H9 (cell line): ENCODE data around the gene SLC35F6. TPM values are rescaled to one million over a fixed set of nuclear protein-coding genes. Genes with fewer than 3 reads are reported as not detected.

Experiments
- DNase-seq: peaks from one replicate; pipeline ENCODE4 v3.0.0-alpha.2; 2017
- H2AFZ ChIP-seq: one replicate; pipeline ENCODE4 v1.6.1; 2013; ENCODE audit warnings: mild to moderate bottlenecking, low read length, control low read depth, moderate library complexity
- H2AK5ac ChIP-seq: 2 replicates; pipeline ENCODE4 v1.6.1; 2013; ENCODE audit warnings: low read length, control low read depth, mixed read lengths; ENCODE audit not compliant: insufficient read length
- H2BK120ac ChIP-seq: one replicate; pipeline ENCODE4 v1.6.1; 2013; ENCODE audit warnings: low read depth, mild to moderate bottlenecking, low read length, control low read depth, inconsistent platforms; ENCODE audit not compliant: poor library complexity, severe bottlenecking
- H2BK12ac ChIP-seq: 2 replicates; pipeline ENCODE4 v1.6.1; 2013; ENCODE audit warnings: low read length, control low read depth, mixed read lengths, low read depth; ENCODE audit not compliant: insufficient read length
- H2BK15ac ChIP-seq: 2 replicates; pipeline ENCODE4 v1.6.1; 2013; ENCODE audit warnings: low read depth, low read length, control low read depth
- H2BK20ac ChIP-seq: one replicate; pipeline ENCODE4 v1.6.1; 2013; ENCODE audit warnings: low read depth, mild to moderate bottlenecking, low read length, control low read depth, inconsistent platforms; ENCODE audit not compliant: poor library complexity, severe bottlenecking
- H2BK5ac ChIP-seq: 2 replicates; pipeline ENCODE4 v1.6.1; 2013; ENCODE audit warnings: low read length, control low read depth, mixed read lengths; ENCODE audit not compliant: insufficient read length
- H3K14ac ChIP-seq: 2 replicates; pipeline ENCODE4 v1.6.1; 2013; ENCODE audit warnings: low read length, control low read depth; ENCODE audit not compliant: insufficient read depth
- H3K18ac ChIP-seq: 2 replicates; pipeline ENCODE4 v1.6.1; 2013; ENCODE audit warnings: low read depth, mild to moderate bottlenecking, mixed read lengths, low read length, control low read depth; ENCODE audit not compliant: insufficient read length
- H3K23ac ChIP-seq: 2 replicates; pipeline ENCODE4 v1.6.1; 2013; ENCODE audit warnings: low read length, control low read depth, mixed read lengths, low read depth; ENCODE audit not compliant: insufficient read length
- H3K23me2 ChIP-seq: 2 replicates; pipeline ENCODE4 v1.6.1; 2013; ENCODE audit warnings: low read depth, mild to moderate bottlenecking, mixed read lengths, low read length, control low read depth; ENCODE audit not compliant: insufficient read length, poor library complexity, severe bottlenecking
- H3K27ac ChIP-seq: 2 replicates; pipeline ENCODE4 v1.5.1; 2013; ENCODE audit warnings: low read length, control low read depth, mixed read lengths, low read depth; ENCODE audit not compliant: insufficient read length
- H3K27me3 ChIP-seq: 2 replicates; pipeline ENCODE4 v1.6.1; 2013; ENCODE audit warnings: low read length, control low read depth, inconsistent platforms; ENCODE audit not compliant: insufficient read depth
- H3K4ac ChIP-seq: 2 replicates; pipeline ENCODE4 v1.6.1; 2013; ENCODE audit warnings: low read depth, mild to moderate bottlenecking, control low read depth, inconsistent platforms, low read length, moderate library complexity
- H3K4me1 ChIP-seq: 2 replicates; pipeline ENCODE4 v1.6.1; 2013; ENCODE audit warnings: low read length, control low read depth, inconsistent platforms; ENCODE audit not compliant: insufficient read depth
- H3K4me2 ChIP-seq: 2 replicates; pipeline ENCODE4 v1.6.1; 2013; ENCODE audit warnings: low read length, control low read depth, mixed read lengths; ENCODE audit not compliant: insufficient read length, insufficient read depth
- H3K56ac ChIP-seq: 2 replicates; pipeline ENCODE4 v1.6.1; 2013; ENCODE audit warnings: low read depth, mild to moderate bottlenecking, mixed read lengths, low read length, control low read depth; ENCODE audit not compliant: insufficient read length
- H3K79me1 ChIP-seq: 2 replicates; pipeline ENCODE4 v1.6.1; 2013; ENCODE audit warnings: low read depth, mild to moderate bottlenecking, moderate library complexity, low read length, control low read depth, inconsistent platforms; ENCODE audit not compliant: insufficient read depth, poor library complexity, severe bottlenecking
- H3K79me2 ChIP-seq: 2 replicates; pipeline ENCODE4 v1.6.1; 2013; ENCODE audit warnings: low read length, control low read depth, inconsistent platforms; ENCODE audit not compliant: insufficient read depth
- H3K9ac ChIP-seq: 2 replicates; pipeline ENCODE4 v1.6.1; 2013; ENCODE audit warnings: low read length, control low read depth, mixed read lengths; ENCODE audit not compliant: insufficient read length; ENCODE audit errors: extremely low read depth
- H3K9me3 ChIP-seq: one replicate; pipeline ENCODE4 v1.6.1; 2013; ENCODE audit warnings: low read depth, low read length, inconsistent platforms; ENCODE audit not compliant: control insufficient read depth
- H3T11ph ChIP-seq: one replicate; pipeline ENCODE4 v1.6.1; 2013; ENCODE audit warnings: mild to moderate bottlenecking, low read length, control low read depth, inconsistent platforms
- H4K20me1 ChIP-seq: one replicate; pipeline ENCODE4 v1.6.1; 2013; ENCODE audit not compliant: control insufficient read depth, insufficient read length, insufficient read depth
- H4K5ac ChIP-seq: 2 replicates; pipeline ENCODE4 v1.6.1; 2013; ENCODE audit warnings: low read depth, mild to moderate bottlenecking, mixed read lengths, low read length, control low read depth; ENCODE audit not compliant: insufficient read length
- H4K8ac ChIP-seq: replicated peaks from 2 replicates; pipeline ENCODE4 v1.6.1; 2013; ENCODE audit warnings: low read length, control low read depth, mixed read lengths, low read depth; ENCODE audit not compliant: insufficient read length
- H4K91ac ChIP-seq: 2 replicates; pipeline ENCODE4 v1.6.1; 2013; ENCODE audit warnings: low read depth, mild to moderate bottlenecking, moderate library complexity, mixed read lengths, low read length, control low read depth; ENCODE audit not compliant: insufficient read length
- H3K27ac Mint-ChIP-seq, 3 experiments: 2 replicates in 2 of 3; 3 replicates in 1 of 3; pipeline ENCODE4 v1.8.0; 2020 to 2021; ENCODE audit warnings: mixed read lengths in 3 of 3, mild to moderate bottlenecking in 1 of 3, moderate library complexity in 1 of 3
- H3K27me3 Mint-ChIP-seq: 2 replicates; pipeline ENCODE4 v1.8.0; 2021; ENCODE audit warnings: low read depth, mild to moderate bottlenecking, moderate library complexity, mixed read lengths
- H3K36me3 Mint-ChIP-seq, 3 experiments: 2 replicates in 2 of 3; 3 replicates in 1 of 3; pipeline ENCODE4 v1.8.0; 2020 to 2021; ENCODE audit warnings: low read depth in 3 of 3, mixed read lengths in 3 of 3; ENCODE audit not compliant: insufficient read depth in 1 of 3
- H3K4me1 Mint-ChIP-seq, 2 experiments: 2 replicates each; pipeline ENCODE4 v1.8.0; 2020; ENCODE audit warnings: mixed read lengths in 2 of 2
- H3K4me3 Mint-ChIP-seq, 2 experiments: 2 replicates in 1 of 2; 3 replicates in 1 of 2; pipeline ENCODE4 v1.8.0; 2020 to 2021; ENCODE audit warnings: mild to moderate bottlenecking in 2 of 2, mixed read lengths in 2 of 2, moderate library complexity in 1 of 2
- H3K9me3 Mint-ChIP-seq, 2 experiments: 2 replicates in 1 of 2; 3 replicates in 1 of 2; pipeline ENCODE4 v1.8.0; 2020; ENCODE audit warnings: mild to moderate bottlenecking in 2 of 2, mixed read lengths in 2 of 2, moderate library complexity in 1 of 2
- WGBS: extraction: QIAGEN DNeasy Blood & Tissue Kit; methylation state at CpG from one replicate; pipeline ENCODE4 v1.1.7; 2013; ENCODE audit warnings: missing lambda C conversion rate, low lambda C conversion rate, mixed read lengths; ENCODE audit not compliant: insufficient read length; ENCODE audit errors: extremely low coverage; 5-methylcytosine and 5-hydroxymethylcytosine counted together
- total RNA-seq: library from RNA; stranded (reverse); gene quantifications from 2 replicates; pipeline ENCODE4 v1.2.1, GENCODE V29; 2021
- TF ChIP-seq, protein P1 (sequence below): fragments of 200-600 bp; sonication (generic); conservative IDR thresholded peaks from 3 replicates; pipeline ENCODE4 v1.8.0; 2021; ENCODE audit warnings: antibody characterized with exemption, mild to moderate bottlenecking

The SLC35F6 gene
- total RNA-seq, 1 experiment from 2014 or later, result 15.7 TPM

DNA sequence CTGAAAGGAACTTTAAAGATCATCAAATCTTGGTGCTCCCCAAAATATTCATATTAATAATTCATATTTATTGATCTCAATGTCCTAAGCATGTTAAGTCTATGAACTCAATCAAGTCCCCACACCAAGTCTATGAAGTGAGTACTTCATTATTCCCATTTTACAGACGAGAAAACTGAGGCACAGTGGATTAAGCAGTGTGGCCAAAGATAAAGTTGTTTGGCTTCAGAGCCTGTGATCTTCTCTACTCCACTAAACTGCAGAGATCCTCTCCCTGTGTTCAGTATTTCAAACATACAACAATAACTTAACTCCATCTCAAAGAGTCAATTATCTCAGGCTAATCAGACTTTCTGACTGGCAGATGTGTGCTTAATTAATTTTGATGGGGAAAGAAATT is 41.8 kb upstream of the SLC35F6 start:
- Histone ChIP-seq H3K9me3 (no peaks in the 10 kb centered on the region), H3K23me2 (no peaks in the 10 kb centered on the region), H3K18ac (no peak overlapping the region), H3K79me1 (no peaks in the 10 kb centered on the region), H4K8ac (no peak overlapping the region), H3K4ac (no peak overlapping the region), H2AK5ac (no peak overlapping the region), H3K79me2 (no peaks in the 10 kb centered on the region), H4K91ac (no peak overlapping the region), H4K5ac (no peak overlapping the region), H3T11ph (no peak overlapping the region), H2BK120ac (no peak overlapping the region), H3K23ac (no peak overlapping the region), H3K4me1 (peaks cover 4% of the 10 kb centered on the region; the same call in 1 of the 2 replicates), H2AFZ (no peak overlapping the region), H3K14ac (no peak overlapping the region), H2BK20ac (no peak overlapping the region), H2BK15ac (no peak overlapping the region), H3K9ac (no peak overlapping the region), H3K27ac (no peak overlapping the region), H4K20me1 (no peaks in the 10 kb centered on the region), H3K27me3 (no peaks in the 10 kb centered on the region), H3K56ac (no peak overlapping the region), H2BK5ac (no peak overlapping the region), H3K4me2 (no peak overlapping the region), H2BK12ac (no peak overlapping the region)
- peaks cover 3% of the 10 kb centered on the region; the same call in 1 of the 2 replicates for H3K27me3 Mint-ChIP-seq
- no peaks in the 10 kb centered on the region; a peak in 1 of 7 replicates for H3K36me3 Mint-ChIP-seq
- TF ChIP-seq, protein P1, sequence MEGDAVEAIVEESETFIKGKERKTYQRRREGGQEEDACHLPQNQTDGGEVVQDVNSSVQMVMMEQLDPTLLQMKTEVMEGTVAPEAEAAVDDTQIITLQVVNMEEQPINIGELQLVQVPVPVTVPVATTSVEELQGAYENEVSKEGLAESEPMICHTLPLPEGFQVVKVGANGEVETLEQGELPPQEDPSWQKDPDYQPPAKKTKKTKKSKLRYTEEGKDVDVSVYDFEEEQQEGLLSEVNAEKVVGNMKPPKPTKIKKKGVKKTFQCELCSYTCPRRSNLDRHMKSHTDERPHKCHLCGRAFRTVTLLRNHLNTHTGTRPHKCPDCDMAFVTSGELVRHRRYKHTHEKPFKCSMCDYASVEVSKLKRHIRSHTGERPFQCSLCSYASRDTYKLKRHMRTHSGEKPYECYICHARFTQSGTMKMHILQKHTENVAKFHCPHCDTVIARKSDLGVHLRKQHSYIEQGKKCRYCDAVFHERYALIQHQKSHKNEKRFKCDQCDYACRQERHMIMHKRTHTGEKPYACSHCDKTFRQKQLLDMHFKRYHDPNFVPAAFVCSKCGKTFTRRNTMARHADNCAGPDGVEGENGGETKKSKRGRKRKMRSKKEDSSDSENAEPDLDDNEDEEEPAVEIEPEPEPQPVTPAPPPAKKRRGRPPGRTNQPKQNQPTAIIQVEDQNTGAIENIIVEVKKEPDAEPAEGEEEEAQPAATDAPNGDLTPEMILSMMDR, result no peak
- no peak overlapping the region for H3K27ac Mint-ChIP-seq
- no peak for DNase-seq
- WGBS, result no CpG with 5 or more reads among the region's 1 CpG
- H3K4me3 Mint-ChIP-seq, result no peak overlapping the region
- H3K4me1 Mint-ChIP-seq, result peaks cover 13 to 14% of the 10 kb centered on the region in 2 experiments
- no peaks in the 10 kb centered on the region for H3K9me3 Mint-ChIP-seq
